ENCODE results near the gene GSX2.
"Not testable (repeated sequence)": the region's sequence is repeated elsewhere in the genome, so short reads cannot be mapped to it uniquely, and the experiment has no call there.

The GSX2 gene

GRCh38 chr4:54099748-54100574 lies at the start of gene GSX2:
Gene GSX2 (plus strand): TSS chr4:54100163. CDS start chr4:54100345, 182 bp downstream.
- in situ Hi-C loops (cut with MboI; ENCODE audit: low sequenced_read_pairs), result no loop called here

GRCh38 chr4:54050214-54050904 lies 49.6 kb upstream of the GSX2 start:
- in situ Hi-C loops (cut with MboI; ENCODE audit: low sequenced_read_pairs), result no loop called here

GRCh38 chr4:54053322-54053721 lies 46.6 kb upstream of the GSX2 start:
- in situ Hi-C loops (cut with MboI; ENCODE audit: low sequenced_read_pairs), result not testable (repeated sequence)

GRCh38 chr4:54054501-54054900 lies 45.5 kb upstream of the GSX2 start:
- in situ Hi-C loops (cut with MboI; ENCODE audit: low sequenced_read_pairs), result no loop called here

GRCh38 chr4:54055494-54055893 lies 44.5 kb upstream of the GSX2 start:
- in situ Hi-C loops (cut with MboI; ENCODE audit: low sequenced_read_pairs), result no loop called here

GRCh38 chr4:54056360-54056759 lies 43.6 kb upstream of the GSX2 start:
- in situ Hi-C loops (cut with MboI; ENCODE audit: low sequenced_read_pairs), result no loop called here

GRCh38 chr4:54058171-54058570 lies 41.8 kb upstream of the GSX2 start:
- in situ Hi-C loops (cut with MboI; ENCODE audit: low sequenced_read_pairs), result no loop called here

- in situ Hi-C loops (cut with MboI; ENCODE audit: low sequenced_read_pairs), result no loop called here
Observed at GRCh38 chr4:54060116-54060515, 39.8 kb upstream of the GSX2 start.

- in situ Hi-C loops (cut with MboI; ENCODE audit: low sequenced_read_pairs), result no loop called here
Observed at GRCh38 chr4:54061067-54061466, 38.9 kb upstream of the GSX2 start.

GRCh38 chr4:54061873-54062272 lies 38.1 kb upstream of the GSX2 start:
- in situ Hi-C loops (cut with MboI; ENCODE audit: low sequenced_read_pairs), result no loop called here

GRCh38 chr4:54062392-54062791 lies 37.6 kb upstream of the GSX2 start:
- in situ Hi-C loops (cut with MboI; ENCODE audit: low sequenced_read_pairs), result no loop called here

- in situ Hi-C loops (cut with MboI; ENCODE audit: low sequenced_read_pairs), result no loop called here
Observed at GRCh38 chr4:54063229-54063628, 36.7 kb upstream of the GSX2 start.

- in situ Hi-C loops (cut with MboI; ENCODE audit: low sequenced_read_pairs), result no loop called here
Observed at GRCh38 chr4:54063737-54064316, 36.1 kb upstream of the GSX2 start.

- in situ Hi-C loops (cut with MboI; ENCODE audit: low sequenced_read_pairs), result no loop called here
Observed at GRCh38 chr4:54064317-54065111, 35.4 kb upstream of the GSX2 start, which contains the start of gene CHIC2. Gene CHIC2 (minus strand): TSS chr4:54064605. CDS start chr4:54064300, 305 bp downstream.

- in situ Hi-C loops (cut with MboI; ENCODE audit: low sequenced_read_pairs), result no loop called here
Observed at GRCh38 chr4:54065282-54066087, 34.5 kb upstream of the GSX2 start.

GRCh38 chr4:54066088-54066415 lies 33.9 kb upstream of the GSX2 start:
- in situ Hi-C loops (cut with MboI; ENCODE audit: low sequenced_read_pairs), result no loop called here

- in situ Hi-C loops (cut with MboI; ENCODE audit: low sequenced_read_pairs), result no loop called here
Observed at GRCh38 chr4:54066718-54067129, 33.2 kb upstream of the GSX2 start.

GRCh38 chr4:54067166-54067565 lies 32.8 kb upstream of the GSX2 start:
- in situ Hi-C loops (cut with MboI; ENCODE audit: low sequenced_read_pairs), result no loop called here

- in situ Hi-C loops (cut with MboI; ENCODE audit: low sequenced_read_pairs), result no loop called here
Observed at GRCh38 chr4:54073271-54073880, 26.6 kb upstream of the GSX2 start.

- in situ Hi-C loops (cut with MboI; ENCODE audit: low sequenced_read_pairs), result no loop called here
Observed at GRCh38 chr4:54074381-54074780, 25.6 kb upstream of the GSX2 start.

Data from HL-60/S4 treated with phorbol 12-myristate 13-acetate at 8.2 ng/mL for 4 days and 3 days (cell line).